ENCODE data around the gene SPTB.

The SPTB gene

DNA sequence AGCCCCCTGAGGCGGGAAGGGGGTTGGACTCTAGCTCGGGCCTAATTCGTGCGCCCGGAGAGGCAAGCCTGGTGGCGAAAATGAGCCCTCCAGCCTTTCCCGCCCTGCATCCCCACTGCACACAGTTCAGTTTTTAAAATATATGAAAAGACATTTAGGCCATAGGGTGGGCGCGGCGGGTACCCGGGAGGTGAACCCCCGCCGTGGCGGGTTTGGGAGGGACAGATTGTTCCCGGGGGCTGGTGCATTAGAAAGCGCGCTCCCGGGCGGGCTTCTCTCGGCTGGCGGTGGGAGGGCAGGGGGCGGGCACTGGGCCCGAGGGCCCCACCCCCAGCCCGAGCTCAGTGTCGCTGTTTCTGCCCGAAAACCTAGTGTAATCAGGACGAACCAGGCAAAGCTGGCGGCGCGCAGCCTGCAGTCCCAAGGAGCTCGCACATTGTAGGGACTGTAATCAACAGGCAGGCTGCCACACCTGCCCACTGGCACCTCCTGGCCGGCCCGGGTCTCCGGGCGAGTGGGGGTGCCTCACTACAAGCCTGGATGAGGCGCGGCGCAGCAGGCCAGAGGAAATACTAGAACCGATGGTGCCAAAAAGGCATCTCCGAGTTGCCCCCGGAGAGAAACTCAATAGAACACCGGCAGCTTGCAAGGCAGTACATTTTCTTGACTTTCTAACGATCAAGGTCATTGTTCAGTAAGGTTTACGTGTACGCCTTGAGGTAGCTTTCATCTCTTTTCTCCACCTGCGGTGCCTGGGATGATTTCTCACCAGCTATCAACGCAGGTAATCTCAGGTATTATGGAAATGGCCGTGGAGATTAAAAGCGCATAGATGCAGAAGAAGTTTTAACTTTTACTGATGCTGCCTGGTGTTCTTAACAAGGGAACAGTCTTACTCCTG, 764 bp upstream of the SPTB start:
- in situ Hi-C loops (cut with HindIII; ENCODE audit: low pct_ligation_motif_present, low sequenced_read_pairs) = no loop called here
- TF ChIP-seq, protein P1, sequence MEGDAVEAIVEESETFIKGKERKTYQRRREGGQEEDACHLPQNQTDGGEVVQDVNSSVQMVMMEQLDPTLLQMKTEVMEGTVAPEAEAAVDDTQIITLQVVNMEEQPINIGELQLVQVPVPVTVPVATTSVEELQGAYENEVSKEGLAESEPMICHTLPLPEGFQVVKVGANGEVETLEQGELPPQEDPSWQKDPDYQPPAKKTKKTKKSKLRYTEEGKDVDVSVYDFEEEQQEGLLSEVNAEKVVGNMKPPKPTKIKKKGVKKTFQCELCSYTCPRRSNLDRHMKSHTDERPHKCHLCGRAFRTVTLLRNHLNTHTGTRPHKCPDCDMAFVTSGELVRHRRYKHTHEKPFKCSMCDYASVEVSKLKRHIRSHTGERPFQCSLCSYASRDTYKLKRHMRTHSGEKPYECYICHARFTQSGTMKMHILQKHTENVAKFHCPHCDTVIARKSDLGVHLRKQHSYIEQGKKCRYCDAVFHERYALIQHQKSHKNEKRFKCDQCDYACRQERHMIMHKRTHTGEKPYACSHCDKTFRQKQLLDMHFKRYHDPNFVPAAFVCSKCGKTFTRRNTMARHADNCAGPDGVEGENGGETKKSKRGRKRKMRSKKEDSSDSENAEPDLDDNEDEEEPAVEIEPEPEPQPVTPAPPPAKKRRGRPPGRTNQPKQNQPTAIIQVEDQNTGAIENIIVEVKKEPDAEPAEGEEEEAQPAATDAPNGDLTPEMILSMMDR (IDR thresholded peaks at IDR 0.05; ENCODE audit: low read depth, low read length, missing control alignments) = no peak
- Histone ChIP-seq H3K27me3 (replicated peaks) (peaks cover 74% of the 10 kb centered on the region), H3K27ac (no peak overlapping the region), H3K36me3 (replicated peaks) (no peaks in the 10 kb centered on the region), H3K4me3 (ENCODE audit: low read depth, low read length) (peak overlapping the region; percentile 39)
- DNase-seq = no peak

DNA sequence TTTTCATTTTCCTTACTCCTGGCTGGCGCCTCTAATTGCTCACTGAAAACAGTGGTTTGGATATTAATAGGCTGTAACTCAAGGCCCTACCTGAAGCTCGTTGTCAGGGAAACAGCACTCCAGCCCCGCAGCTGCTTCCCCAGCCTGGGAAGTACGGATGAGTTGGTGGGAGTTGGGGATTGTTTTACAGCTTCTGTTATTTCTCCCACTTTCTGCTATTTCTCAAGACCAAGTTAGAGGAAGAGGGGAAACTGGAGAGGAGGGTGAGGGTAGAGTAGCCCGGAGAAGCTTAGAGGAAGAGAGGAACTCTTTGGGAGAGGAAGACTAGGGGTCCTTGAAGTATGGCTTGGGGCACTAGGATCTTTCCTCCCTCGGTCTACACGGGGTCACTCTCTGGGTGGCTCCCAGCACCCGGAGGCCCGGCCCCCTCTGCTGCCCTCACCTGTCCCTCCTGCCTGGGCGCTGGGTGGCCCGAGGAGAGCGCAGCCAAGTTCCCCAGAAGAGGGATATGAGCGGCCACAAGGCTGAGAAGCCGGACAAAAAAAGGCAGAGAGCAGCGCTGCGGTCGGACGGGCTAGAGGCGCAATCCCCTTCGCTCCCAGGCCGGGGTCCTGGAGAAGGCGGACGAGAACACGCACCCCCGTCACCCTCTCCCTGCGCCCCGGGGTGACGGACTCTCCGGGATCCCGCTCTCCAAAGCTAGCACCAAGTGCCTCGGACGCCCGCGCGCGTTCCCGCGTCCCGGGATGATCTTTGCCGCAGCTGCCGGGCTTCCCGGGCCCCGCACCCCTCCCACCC, 671 bp downstream of the SPTB start:
- TF ChIP-seq, protein P1 (IDR thresholded peaks at IDR 0.05; ENCODE audit: low read depth, low read length, missing control alignments) = no peak
- Histone ChIP-seq H3K36me3 (replicated peaks) (no peaks in the 10 kb centered on the region), H3K27me3 (replicated peaks) (peaks cover 70% of the 10 kb centered on the region), H3K4me3 (ENCODE audit: low read depth, low read length) (no peak overlapping the region), H3K27ac (no peak overlapping the region)
- DNase-seq = no peak
- in situ Hi-C loops (cut with HindIII; ENCODE audit: low pct_ligation_motif_present, low sequenced_read_pairs) = no loop called here

DNA sequence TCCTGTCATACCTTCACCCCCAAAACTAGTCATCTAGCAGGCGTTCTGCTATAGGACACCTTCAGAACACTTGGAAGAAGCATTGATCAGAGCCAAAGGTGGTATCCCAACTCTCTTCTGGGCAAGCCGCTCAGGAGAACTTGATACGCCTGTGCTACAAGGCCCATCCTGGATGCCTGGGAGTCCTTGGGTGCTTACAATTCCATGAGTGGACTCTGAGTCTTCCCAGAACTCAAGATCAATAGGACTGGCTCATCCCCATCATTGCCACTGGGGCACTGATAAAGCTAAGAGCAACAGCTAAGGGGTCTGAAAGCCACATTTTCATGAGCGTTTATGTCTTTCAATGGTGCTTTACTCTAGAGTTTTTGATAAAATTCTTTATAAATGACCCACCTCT, 1.9 kb downstream of the SPTB start:
- Histone ChIP-seq H3K36me3 (replicated peaks) (no peaks in the 10 kb centered on the region), H3K27ac (no peak overlapping the region), H3K27me3 (replicated peaks) (peaks cover 64% of the 10 kb centered on the region), H3K4me3 (ENCODE audit: low read depth, low read length) (no peak overlapping the region)
- in situ Hi-C loops (cut with HindIII; ENCODE audit: low pct_ligation_motif_present, low sequenced_read_pairs) = no loop called here
- DNase-seq = no peak
- TF ChIP-seq, protein P1 (IDR thresholded peaks at IDR 0.05; ENCODE audit: low read depth, low read length, missing control alignments) = no peak

DNA sequence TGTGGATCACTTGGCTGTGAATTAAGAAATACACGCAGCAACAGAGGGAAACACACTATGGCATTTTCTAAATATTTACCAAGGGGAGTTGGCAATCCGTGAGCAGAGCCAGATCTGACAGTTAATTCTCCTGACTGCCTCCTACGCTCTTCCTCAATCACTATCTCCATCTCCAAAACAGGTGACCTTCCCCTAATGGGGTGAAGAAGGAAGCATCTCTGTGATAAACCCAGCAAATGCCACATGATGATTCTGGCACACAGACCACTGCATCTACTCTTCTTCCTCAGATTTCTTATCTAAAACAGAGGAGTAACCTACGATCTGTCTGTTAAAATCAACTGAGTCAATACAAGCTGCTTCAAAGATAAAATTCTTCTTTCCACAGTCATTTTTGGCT, 4.4 kb downstream of the SPTB start:
- Histone ChIP-seq H3K27ac (no peak overlapping the region), H3K27me3 (replicated peaks) (peaks cover 50% of the 10 kb centered on the region), H3K4me3 (ENCODE audit: low read depth, low read length) (no peak overlapping the region), H3K36me3 (replicated peaks) (no peaks in the 10 kb centered on the region)
- no peak for DNase-seq
- TF ChIP-seq, protein P1 (IDR thresholded peaks at IDR 0.05; ENCODE audit: low read depth, low read length, missing control alignments) = no peak
- in situ Hi-C loops (cut with HindIII; ENCODE audit: low pct_ligation_motif_present, low sequenced_read_pairs) = no loop called here

DNA sequence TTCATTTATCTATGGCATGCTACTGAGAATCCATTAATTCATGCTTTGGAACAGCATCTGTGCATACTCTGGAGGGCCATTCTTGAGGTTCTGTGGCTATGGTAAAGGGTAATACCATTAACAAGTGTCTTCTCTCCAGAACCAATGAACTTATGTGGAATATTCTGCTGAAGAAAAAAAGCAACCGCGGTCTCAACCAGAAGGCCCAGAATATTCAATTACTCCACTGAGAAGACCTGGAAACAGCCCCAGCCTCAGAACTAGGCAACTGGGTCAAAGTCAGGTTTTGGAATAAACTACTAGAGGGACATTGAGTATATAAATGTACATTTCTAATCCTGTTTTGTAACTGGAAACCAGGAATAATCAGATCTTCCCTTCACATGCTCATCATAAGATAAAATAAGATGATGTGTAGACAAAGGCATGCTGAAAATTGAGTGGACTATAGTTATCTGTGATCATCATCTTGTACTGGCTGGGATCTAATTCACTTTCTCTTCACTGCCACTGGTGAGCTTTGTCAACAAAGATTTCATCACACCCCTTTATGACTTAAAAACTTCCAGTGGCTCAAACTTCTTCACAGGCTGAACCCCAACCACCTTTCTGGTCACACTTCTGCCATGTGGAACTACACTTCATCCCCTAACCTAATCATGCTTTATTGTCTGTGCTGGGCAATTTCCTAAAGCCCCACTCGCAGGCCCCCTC, 6.0 kb downstream of the SPTB start:
- in situ Hi-C loops (cut with HindIII; ENCODE audit: low pct_ligation_motif_present, low sequenced_read_pairs) = no loop called here
- Histone ChIP-seq H3K4me3 (ENCODE audit: low read depth, low read length) (no peak overlapping the region), H3K27ac (no peak overlapping the region), H3K27me3 (replicated peaks) (peaks cover 35% of the 10 kb centered on the region), H3K36me3 (replicated peaks) (no peaks in the 10 kb centered on the region)
- TF ChIP-seq, protein P1 (IDR thresholded peaks at IDR 0.05; ENCODE audit: low read depth, low read length, missing control alignments) = no peak
- peak; percentile 15 for DNase-seq
